Kidney epithelial cell (primary cell): ENCODE measurements around the gene ADAMTS18. TPM values are rescaled to one million over a fixed set of nuclear protein-coding genes. Genes with fewer than 3 reads are reported as not detected.

Experiments
- DNase-seq: peaks from one replicate; pipeline ENCODE4 v3.0.0-alpha.2; 2010; ENCODE audit warnings: low read depth
- H3K27me3 ChIP-seq: 2 replicates; pipeline ENCODE4 v1.6.0; 2011; ENCODE audit warnings: low read length; ENCODE audit not compliant: control insufficient read depth, insufficient read depth
- H3K36me3 ChIP-seq: 2 replicates; pipeline ENCODE4 v1.5.1; 2011; ENCODE audit warnings: low read length; ENCODE audit not compliant: control insufficient read depth, insufficient read depth
- H3K4me3 ChIP-seq: 2 replicates; pipeline ENCODE4 v1.5.1; 2011; ENCODE audit warnings: low read depth, mild to moderate bottlenecking, control low read depth, low read length
- total RNA-seq: library from RNA; depleted of rRNA; stranded (reverse); fragments of >200 nt; gene quantifications from 2 replicates; pipeline ENCODE4 v1.2.3, GENCODE V29; 2015
- TF ChIP-seq, protein P1 (sequence below): IDR thresholded peaks from 2 replicates; pipeline ENCODE4 v1.5.1; 2011; ENCODE audit warnings: mild to moderate bottlenecking, moderate library complexity, low read length, control low read depth, inconsistent platforms; ENCODE audit not compliant: insufficient read depth, poor library complexity, severe bottlenecking

ADAMTS18 gene
- total RNA-seq, 1 donor from 2014 or later = 2.0 TPM

DNA sequence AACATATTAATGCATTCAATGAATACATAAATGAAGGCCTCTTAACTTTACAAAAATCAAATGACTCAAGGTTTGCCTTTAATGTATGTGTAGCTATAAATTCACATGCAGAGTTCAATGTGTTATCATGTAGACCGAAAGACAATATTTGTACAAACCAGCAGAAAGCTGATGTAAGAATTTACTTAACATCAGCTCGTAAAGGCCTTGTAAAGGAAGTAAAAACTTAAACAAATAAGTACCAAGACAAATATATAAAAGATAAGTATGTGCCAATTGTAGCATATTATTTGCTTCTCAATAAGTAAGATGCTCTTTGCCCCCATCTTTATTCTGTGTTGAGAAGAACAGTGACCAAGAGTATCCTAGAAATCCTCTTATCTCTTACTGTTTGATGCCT, 130.0 kb downstream of the ADAMTS18 start:
- no peak overlapping the region for H3K4me3 ChIP-seq
- no peak for DNase-seq
- no peaks in the 10 kb centered on the region for H3K36me3 ChIP-seq
- no peaks in the 10 kb centered on the region for H3K27me3 ChIP-seq
- TF ChIP-seq, protein P1, sequence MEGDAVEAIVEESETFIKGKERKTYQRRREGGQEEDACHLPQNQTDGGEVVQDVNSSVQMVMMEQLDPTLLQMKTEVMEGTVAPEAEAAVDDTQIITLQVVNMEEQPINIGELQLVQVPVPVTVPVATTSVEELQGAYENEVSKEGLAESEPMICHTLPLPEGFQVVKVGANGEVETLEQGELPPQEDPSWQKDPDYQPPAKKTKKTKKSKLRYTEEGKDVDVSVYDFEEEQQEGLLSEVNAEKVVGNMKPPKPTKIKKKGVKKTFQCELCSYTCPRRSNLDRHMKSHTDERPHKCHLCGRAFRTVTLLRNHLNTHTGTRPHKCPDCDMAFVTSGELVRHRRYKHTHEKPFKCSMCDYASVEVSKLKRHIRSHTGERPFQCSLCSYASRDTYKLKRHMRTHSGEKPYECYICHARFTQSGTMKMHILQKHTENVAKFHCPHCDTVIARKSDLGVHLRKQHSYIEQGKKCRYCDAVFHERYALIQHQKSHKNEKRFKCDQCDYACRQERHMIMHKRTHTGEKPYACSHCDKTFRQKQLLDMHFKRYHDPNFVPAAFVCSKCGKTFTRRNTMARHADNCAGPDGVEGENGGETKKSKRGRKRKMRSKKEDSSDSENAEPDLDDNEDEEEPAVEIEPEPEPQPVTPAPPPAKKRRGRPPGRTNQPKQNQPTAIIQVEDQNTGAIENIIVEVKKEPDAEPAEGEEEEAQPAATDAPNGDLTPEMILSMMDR = no peak

GRCh38 chr16:77304134-77304533, 130.7 kb downstream of the ADAMTS18 start:
- no peaks in the 10 kb centered on the region for H3K36me3 ChIP-seq
- no peaks in the 10 kb centered on the region for H3K27me3 ChIP-seq
- no peak overlapping the region for H3K4me3 ChIP-seq
- DNase-seq = no peak
- TF ChIP-seq, protein P1 = no peak

DNA sequence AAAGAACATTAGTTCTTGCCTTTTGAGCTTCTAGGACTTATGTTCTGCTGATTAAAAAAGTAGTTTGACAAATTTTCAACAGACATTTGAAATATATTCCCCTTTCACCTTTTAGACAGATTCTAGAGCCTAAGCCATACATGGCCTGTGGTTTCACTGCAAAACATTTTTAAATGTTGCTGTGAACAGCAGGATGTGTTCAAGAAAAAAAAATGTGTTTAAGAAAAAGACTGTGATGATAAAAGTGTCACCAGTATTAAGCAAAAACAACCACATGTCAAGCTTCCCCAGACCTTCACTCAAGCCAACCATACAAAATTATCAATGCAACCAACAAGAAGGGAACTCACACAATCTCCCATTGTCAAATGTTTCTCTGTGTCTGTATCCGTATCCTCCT, 132.2 kb downstream of the ADAMTS18 start:
- H3K27me3 ChIP-seq = no peaks in the 10 kb centered on the region
- TF ChIP-seq, protein P1 = no peak

GRCh38 chr16:77302249-77302648, 132.6 kb downstream of the ADAMTS18 start:
- no peaks in the 10 kb centered on the region for H3K27me3 ChIP-seq
- no peak overlapping the region for H3K4me3 ChIP-seq
- no peaks in the 10 kb centered on the region for H3K36me3 ChIP-seq
- TF ChIP-seq, protein P1 = no peak
- no peak for DNase-seq

More for the DNA sequence above, 132.2 kb downstream of the ADAMTS18 start:
- Histone ChIP-seq H3K4me3 (no peak overlapping the region), H3K36me3 (no peaks in the 10 kb centered on the region)
- no peak for DNase-seq

DNA sequence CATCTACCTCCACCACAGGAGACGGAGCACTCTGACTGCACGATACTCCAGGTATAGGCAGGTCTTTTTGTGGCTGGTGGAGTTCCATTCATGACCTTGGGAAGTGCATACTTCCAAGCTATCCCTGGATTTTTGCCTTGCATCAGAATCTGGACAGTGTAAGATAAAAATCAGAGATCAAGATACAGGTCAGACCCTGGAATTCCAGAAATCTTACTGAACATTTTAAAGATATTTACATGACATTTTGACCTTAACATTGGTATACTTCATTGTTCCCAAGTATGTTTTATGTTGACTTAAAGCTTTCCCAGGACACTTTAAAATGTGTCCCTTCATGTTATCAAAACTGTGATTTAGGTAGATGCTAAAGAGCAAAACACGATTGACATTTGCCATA, 134.6 kb downstream of the ADAMTS18 start:
- H3K4me3 ChIP-seq = no peak overlapping the region
- no peaks in the 10 kb centered on the region for H3K36me3 ChIP-seq
- TF ChIP-seq, protein P1 = no peak
- H3K27me3 ChIP-seq = no peaks in the 10 kb centered on the region
- DNase-seq = no peak

GRCh38 chr16:77299395-77299794, 135.4 kb downstream of the ADAMTS18 start:
- TF ChIP-seq, protein P1 = no peak
- Histone ChIP-seq H3K4me3 (no peak overlapping the region), H3K27me3 (no peaks in the 10 kb centered on the region), H3K36me3 (no peaks in the 10 kb centered on the region)
- DNase-seq = no peak
